Left colon (tissue), 2 donors: ENCODE measurements around the gene PGR. TPM values are rescaled to one million over a fixed set of nuclear protein-coding genes. Genes with fewer than 3 reads are reported as not detected.

Source experiments
- ATAC-seq: fragments of 200-7000 bp; cut with Tn5 transposase; one replicate; pipeline ENCODE4 v1.9.1; 2020; ENCODE audit warnings: mild to moderate bottlenecking, moderate library complexity
- DNase-seq, 2 donors: peaks; one replicate each; pipeline ENCODE4 v3.0.0-alpha.2; 2020
- intact Hi-C, 2 donors: fragments of 100-400 bp; cut with DNase I in 1 of 2; cut with micrococcal nuclease in 1 of 2; formaldehyde crosslinking; loops; one replicate each; pipeline versions ENCODE4 v1.11.2 to v1.14.0; 2022; cut with DNase I, micrococcal nuclease
- long read RNA-seq: library from polyadenylated mRNA; unstranded; transcript quantifications from one replicate; pipeline ENCODE4 v2.0.0, GENCODE V29; 2021
- total RNA-seq, 2 donors: library from RNA; stranded (reverse); fragmentation: NEBNext Ultra II Directional; extraction: Animal tissue kit (Norgen Biotek cat#: 25700); gene quantifications; one replicate each; pipeline ENCODE4 v1.2.1, GENCODE V29; 2021
- donor health status: DM: no; HTN: no; CAD: no.
- donor health status: DM: yes; HTN: yes; CAD: no.

The PGR gene
- under 1 TPM; 0.31 to 0.87 TPM for total RNA-seq
- long read RNA-seq, result 0 reads

GRCh38 chr11:101129203-101129943 is at the start of gene PGR:
Gene PGR, minus strand, starts transcription at chr11:101129813. Its CDS starts 743 bp downstream, at chr11:101129070.
- ATAC-seq, result peak; percentile 72
- DNase-seq, result peak; percentile 30 to 57
- intact Hi-C loops, result no loop called here

GRCh38 chr11:101176381-101176780 is 46.8 kb upstream of the PGR start:
- no peak for DNase-seq
- intact Hi-C loops, result no loop called here
- ATAC-seq, result no peak

GRCh38 chr11:101169944-101170343 is 40.3 kb upstream of the PGR start:
- intact Hi-C loops, result no loop called here
- ATAC-seq, result no peak

GRCh38 chr11:101166038-101166437 is 36.4 kb upstream of the PGR start:
- intact Hi-C loops, result no loop called here
- ATAC-seq (no peak), DNase-seq (no peak)

More at GRCh38 chr11:101169944-101170343, 40.3 kb upstream of the PGR start:
- no peak for DNase-seq

GRCh38 chr11:101158119-101158518 is 28.5 kb upstream of the PGR start:
- ATAC-seq (no peak), DNase-seq (no peak)
- intact Hi-C loops, result no loop called here

- peak; percentile 94 for ATAC-seq
- DNase-seq, result no peak
- intact Hi-C loops, result no loop called here
These were observed 8.8 kb upstream of the PGR start for GRCh38 chr11:101138245-101138930.

- DNase-seq, result no peak
- ATAC-seq, result no peak
- intact Hi-C loops, result no loop called here
These were observed 3.6 kb upstream of the PGR start for GRCh38 chr11:101133190-101133589.

- DNase-seq, result peak in 1 of 2 donors; percentile 14
- ATAC-seq, result peak; percentile 11
- intact Hi-C loops, result no loop called here
These were observed 926 bp downstream of the PGR start for GRCh38 chr11:101128571-101129202.

- ATAC-seq (peak; percentile 71), DNase-seq (peak in 1 of 2 donors; percentile 32)
- intact Hi-C loops, result no loop called here
These were observed 1.7 kb downstream of the PGR start for GRCh38 chr11:101127699-101128570.

GRCh38 chr11:101127197-101127698 is 2.4 kb downstream of the PGR start:
- intact Hi-C loops, result no loop called here

GRCh38 chr11:101126551-101127196 is 2.9 kb downstream of the PGR start:
- DNase-seq (peak in 1 of 2 donors; percentile 13), ATAC-seq (no peak)
- intact Hi-C loops, result no loop called here

More at GRCh38 chr11:101127197-101127698, 2.4 kb downstream of the PGR start:
- ATAC-seq (peak; percentile 66), DNase-seq (peak in 1 of 2 donors; percentile 34)

- intact Hi-C loops, result no loop called here
These were observed 13.9 kb downstream of the PGR start for GRCh38 chr11:101115671-101116160.

GRCh38 chr11:101113540-101113939 is 16.1 kb downstream of the PGR start:
- DNase-seq (no peak), ATAC-seq (peak; percentile 93)
- intact Hi-C loops, result no loop called here

More at GRCh38 chr11:101115671-101116160, 13.9 kb downstream of the PGR start:
- no peak for ATAC-seq
- DNase-seq, result no peak

- intact Hi-C loops, result no loop called here
- no peak for ATAC-seq
- no peak for DNase-seq
These were observed 24.9 kb downstream of the PGR start for GRCh38 chr11:101104716-101105115.

- ATAC-seq, result no peak
- intact Hi-C loops, result no loop called here
- no peak for DNase-seq
These were observed 26.2 kb downstream of the PGR start for GRCh38 chr11:101103433-101103832.

GRCh38 chr11:101100601-101101000 is 29.0 kb downstream of the PGR start:
- DNase-seq (no peak), ATAC-seq (no peak)
- intact Hi-C loops, result no loop called here

GRCh38 chr11:101096036-101096704 is 33.4 kb downstream of the PGR start:
- DNase-seq (no peak), ATAC-seq (no peak)
- intact Hi-C loops, result no loop called here
